ENCODE results near the gene LHX3.
A peak's percentile ranks its signal among the peaks of the same experiment; 100 is the strongest.

LHX3 gene

GRCh38 chr9:136177224-136177623 is 27.7 kb downstream of the LHX3 start:
- no peak for DNase-seq (ENCODE audit: low spot score)

- DNase-seq (ENCODE audit: low spot score), result no peak
Measured at GRCh38 chr9:136175616-136176197, 29.2 kb downstream of the LHX3 start.

GRCh38 chr9:136174779-136175615 is 29.9 kb downstream of the LHX3 start:
- no peak for DNase-seq (ENCODE audit: low spot score)

- DNase-seq (ENCODE audit: low spot score), result no peak
Measured at GRCh38 chr9:136173648-136174290, 31.2 kb downstream of the LHX3 start.

- DNase-seq (ENCODE audit: low spot score), result no peak
Measured at GRCh38 chr9:136172412-136173079, 32.4 kb downstream of the LHX3 start.

DNA sequence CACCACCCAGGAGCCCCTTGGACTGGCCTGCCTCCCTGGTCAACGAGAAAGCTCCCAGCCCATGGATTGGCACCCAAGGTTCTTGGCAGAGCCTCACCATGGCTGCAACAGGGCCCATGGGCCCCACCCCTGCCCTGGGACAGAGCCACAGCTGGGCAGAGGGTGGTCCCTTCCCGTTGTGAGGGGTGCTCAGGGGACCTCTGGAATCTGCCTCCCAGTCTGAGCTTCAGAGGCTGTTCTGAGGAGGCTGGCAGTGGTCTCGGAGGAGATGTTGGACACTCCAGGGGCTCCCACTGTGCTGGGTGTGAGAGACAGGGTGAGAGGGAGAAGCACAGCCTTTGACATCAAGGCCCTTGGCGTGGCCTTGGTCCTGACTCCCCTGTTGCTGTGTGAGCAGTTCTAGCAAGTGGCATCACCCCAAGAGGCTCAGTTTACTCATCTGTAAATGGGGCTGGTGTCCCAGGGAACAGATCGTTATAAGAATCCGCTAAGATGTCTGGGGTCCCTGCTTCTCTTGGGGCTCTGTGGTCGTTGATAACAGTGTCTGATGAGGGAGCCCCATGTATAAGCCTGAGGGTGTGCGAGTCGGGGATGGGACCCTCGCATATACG is 33.0 kb downstream of the LHX3 start:
- no peak for DNase-seq (ENCODE audit: low spot score)

- no peak for DNase-seq (ENCODE audit: low spot score)
Measured at GRCh38 chr9:136171009-136171800, 33.7 kb downstream of the LHX3 start.

DNA sequence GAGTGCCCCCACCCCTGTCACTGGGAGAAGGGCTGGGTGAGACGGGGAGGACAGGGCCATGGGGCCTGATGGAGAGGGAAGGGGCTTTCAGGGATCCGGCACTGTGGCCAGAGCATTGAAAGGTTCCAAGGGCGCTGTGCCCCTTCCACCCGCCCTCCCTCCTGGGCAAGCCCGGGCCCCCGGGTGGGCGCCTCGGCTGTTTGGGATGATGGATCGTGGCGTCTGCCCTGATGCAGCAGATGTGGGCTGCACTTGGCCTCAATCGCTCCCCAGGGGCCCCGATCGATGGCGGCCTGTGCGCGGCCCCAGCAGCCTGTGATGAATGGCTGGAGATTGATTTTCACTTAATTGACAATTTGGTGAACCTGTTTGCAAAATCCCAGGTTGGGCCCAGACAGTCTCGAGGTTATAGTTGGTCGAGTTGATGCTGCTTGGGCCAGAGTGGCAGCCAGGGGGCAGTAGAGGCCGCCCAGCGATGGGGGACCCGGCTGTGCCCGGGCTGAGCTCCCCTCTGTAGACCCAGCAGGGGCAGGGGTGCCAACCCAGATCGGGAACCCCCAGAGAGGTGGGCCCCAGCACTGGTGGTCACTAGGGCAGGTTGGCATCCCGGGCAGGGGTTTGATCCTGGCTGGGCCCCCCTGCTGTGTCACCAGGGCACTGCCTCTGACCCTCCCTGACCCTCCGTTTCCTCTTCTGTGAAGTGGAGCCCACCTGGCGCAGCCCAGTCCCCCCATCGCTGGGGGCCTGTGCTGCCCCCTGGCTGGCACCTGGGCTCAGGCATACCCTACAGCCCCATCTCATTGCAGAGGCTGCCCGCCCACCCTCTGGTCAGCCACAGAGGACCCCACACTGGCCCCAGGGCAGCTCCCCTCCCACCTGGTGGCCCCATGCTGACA is 34.7 kb downstream of the LHX3 start:
- peak; percentile 81 for DNase-seq (ENCODE audit: low spot score)

DNA sequence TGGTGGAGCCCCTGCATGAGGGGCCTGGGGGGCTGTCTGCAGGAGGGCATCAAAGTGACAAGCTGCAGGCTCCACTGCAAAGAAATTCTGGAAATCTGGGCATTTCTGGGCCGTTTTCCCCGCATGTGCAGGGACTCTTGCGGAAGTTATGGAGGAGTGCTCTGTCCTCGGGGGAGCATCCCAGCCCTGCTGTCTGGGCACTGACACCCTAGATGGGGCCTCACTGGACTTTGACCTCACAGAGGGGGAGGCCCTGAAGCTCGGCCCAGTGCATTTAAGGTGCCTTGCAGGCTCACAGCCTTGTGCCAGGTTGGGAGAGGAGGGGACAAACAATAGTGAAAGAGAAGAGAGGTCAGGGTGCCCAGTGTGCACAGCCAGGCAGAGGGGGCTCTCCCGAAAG is 35.4 kb downstream of the LHX3 start:
- DNase-seq (ENCODE audit: low spot score), result no peak

- DNase-seq (ENCODE audit: low spot score), result no peak
Measured at GRCh38 chr9:136163248-136163850, 41.6 kb downstream of the LHX3 start.

- no peak for DNase-seq (ENCODE audit: low spot score)
Measured at GRCh38 chr9:136160995-136161610, 43.8 kb downstream of the LHX3 start.

DNA sequence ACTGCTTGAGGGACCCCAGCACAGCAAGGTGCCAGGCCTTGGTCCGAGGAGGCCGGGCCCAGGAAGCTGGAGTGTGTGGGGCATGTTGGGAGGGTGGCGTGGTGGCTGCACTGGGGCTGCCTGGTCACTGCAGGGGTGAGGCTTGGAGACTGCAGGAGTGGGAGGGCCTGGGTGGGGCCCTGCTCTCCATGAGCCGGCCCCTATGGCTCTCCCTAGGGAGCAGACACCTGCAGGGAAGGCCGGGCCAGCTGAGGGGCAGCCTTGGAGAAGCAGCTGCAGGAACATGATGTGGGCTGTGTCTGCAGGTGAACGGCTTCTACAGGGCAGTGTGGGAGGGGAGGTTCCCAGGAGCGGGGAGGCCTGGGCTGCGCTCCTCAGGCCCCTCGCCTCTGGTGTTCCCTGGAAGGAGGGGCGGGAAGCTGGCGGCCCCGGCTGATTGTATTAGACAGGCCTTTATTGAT is 44.5 kb downstream of the LHX3 start:
- no peak for DNase-seq (ENCODE audit: low spot score)

DNA sequence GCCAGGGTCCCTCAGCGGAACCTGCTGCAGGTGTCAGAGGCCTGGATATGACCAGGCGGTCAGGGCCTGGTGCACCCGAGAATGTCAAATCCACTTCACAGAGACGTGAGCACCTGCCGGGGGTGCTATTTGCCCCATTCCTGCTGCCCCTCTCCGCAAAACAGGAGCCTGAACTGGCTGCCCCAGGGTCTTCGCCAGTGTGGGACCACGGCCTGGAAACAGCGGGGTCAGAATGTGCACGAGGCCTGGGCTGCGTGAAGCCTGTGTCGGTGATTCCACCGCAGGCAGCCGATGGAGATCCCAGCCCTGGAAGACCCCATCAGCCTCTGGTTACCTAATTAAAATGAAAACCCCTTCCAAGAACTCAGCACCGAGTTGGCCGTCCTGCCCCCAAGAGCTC is 45.1 kb downstream of the LHX3 start:
- DNase-seq (ENCODE audit: low spot score), result no peak

- no peak for DNase-seq (ENCODE audit: low spot score)
Measured at GRCh38 chr9:136157477-136158265, 47.3 kb downstream of the LHX3 start.

GRCh38 chr9:136156209-136157120 is 48.5 kb downstream of the LHX3 start:
- DNase-seq (ENCODE audit: low spot score), result no peak

DNA sequence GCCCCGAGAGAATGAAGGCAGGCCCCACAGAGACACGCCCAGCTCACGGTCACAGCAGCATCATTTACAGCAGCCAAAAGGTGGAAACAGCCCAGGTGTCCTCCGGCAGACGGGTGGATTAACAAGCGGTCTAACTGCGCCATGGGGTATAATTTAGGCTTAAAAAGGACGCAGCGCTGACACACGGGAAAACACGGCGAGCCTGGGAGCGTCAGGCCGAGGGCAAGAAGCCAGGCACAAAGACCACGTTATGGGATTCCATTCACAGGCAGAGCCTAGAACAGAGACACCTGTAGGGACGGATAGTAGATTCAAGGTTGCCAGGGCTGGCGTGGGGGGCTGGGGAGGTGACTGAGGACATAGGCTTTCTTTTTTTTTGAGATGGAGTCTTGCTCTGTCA is 49.4 kb downstream of the LHX3 start:
- no peak for DNase-seq (ENCODE audit: low spot score)

DNA sequence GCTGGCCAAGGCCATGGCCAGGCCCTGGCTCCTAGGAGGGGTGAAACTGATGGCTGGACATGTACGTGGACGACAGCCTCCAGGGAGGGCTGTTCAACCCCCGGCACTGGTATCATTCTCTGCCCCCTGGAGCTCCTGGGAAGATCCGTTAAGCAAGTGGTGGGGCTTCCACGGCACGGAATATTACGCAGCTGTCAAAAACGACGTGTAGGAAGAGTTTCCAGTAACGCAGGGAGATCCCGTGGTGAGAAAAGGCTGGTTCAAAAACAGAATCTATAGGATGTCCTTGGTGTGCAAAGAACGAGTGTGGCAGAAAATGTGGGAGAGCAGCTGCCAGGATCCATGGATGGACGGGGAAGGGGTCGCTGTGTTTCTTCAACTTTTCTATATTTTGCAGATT is 50.0 kb downstream of the LHX3 start:
- DNase-seq (ENCODE audit: low spot score), result no peak

Measured in AG20443 (cell line).